Fibroblast of skin of back (primary cell): ENCODE results near the gene SLC6A11.

ENCODE experiments used
- DNase-seq: peaks from one replicate; pipeline ENCODE4 v3.0.0-alpha.2; 2013

The SLC6A11 gene

DNA sequence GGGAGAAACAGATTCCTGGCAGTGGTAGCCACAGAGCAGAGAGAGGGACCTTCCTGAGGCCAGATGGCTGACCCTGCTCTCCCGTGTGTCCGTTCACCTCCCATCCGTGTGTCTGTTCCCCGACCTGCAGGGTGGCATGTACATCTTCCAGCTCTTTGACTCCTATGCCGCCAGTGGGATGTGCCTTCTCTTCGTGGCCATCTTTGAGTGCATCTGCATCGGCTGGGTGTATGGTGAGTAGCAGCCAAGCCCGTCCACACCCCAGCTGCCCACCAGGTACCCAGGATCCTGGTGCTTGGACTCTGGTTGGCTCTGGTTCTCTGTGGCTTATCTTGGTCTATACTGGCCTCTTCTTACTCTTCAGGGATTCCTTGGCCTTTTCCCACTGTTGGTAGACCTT lies 117.0 kb downstream of the SLC6A11 start:
- DNase-seq: no peak

DNA sequence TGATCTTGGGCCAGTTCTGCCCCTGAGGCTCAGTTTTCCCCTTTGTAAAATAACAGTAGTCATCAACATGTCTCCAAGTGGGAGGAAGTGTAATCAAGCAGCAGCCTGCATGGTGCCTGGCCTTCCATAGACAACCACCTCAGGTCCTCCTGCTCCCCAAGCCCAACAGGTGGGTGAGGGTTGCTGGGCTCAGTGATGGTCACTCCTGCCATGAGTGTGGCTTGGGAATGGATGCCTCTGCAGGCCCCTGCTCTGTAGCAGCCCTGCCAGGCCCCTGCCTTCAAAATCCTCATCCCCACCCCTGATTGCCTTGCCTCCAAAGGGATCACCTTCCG lies 117.4 kb downstream of the SLC6A11 start:
- no peak for DNase-seq

DNA sequence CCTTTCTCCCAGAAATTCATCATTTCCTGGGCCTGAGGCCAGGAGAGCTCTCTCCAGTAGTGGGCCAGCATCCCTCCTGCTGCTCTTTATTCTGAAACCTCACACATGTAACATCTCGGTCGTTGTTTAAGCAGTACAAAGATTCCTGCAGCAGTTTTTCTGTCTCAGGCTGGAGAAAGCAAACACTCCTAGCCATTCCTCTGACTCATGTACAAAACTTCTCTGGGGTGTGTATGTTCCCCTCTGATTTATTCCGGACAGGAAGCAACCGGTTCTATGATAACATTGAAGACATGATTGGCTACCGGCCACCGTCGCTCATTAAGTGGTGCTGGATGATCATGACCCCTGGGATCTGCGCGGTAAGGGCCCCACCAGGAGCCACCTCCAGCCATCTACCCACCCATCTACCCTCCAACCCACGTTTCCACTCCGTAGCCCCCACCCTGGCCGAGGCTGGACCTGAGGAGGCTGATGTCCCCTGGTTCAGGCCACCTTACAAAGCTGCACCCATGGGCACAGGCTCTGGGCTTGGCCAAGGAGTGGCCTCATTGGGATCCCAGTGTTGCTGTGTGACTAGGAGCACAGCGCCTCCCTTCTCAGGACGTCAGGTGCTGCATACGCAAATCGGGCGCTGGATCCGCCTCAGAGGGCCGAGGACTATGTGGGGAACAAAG lies 117.9 kb downstream of the SLC6A11 start:
- DNase-seq: peak; percentile 83

DNA sequence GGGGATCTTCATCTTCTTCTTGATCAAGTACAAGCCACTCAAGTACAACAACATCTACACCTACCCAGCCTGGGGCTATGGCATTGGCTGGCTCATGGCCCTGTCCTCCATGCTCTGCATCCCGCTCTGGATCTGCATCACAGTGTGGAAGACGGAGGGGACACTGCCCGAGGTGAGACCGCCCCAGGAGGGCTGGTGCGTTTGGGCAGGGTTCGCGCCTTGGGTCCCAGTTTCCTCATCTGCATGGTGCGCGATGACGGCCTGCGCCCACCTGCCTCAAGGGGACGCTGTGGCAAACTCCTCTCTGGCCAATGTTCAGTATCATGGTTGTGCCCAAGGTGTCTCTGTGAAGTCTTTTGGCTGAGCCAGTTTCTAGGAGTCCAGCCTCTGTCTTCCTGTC lies 119.0 kb downstream of the SLC6A11 start:
- DNase-seq: no peak

DNA sequence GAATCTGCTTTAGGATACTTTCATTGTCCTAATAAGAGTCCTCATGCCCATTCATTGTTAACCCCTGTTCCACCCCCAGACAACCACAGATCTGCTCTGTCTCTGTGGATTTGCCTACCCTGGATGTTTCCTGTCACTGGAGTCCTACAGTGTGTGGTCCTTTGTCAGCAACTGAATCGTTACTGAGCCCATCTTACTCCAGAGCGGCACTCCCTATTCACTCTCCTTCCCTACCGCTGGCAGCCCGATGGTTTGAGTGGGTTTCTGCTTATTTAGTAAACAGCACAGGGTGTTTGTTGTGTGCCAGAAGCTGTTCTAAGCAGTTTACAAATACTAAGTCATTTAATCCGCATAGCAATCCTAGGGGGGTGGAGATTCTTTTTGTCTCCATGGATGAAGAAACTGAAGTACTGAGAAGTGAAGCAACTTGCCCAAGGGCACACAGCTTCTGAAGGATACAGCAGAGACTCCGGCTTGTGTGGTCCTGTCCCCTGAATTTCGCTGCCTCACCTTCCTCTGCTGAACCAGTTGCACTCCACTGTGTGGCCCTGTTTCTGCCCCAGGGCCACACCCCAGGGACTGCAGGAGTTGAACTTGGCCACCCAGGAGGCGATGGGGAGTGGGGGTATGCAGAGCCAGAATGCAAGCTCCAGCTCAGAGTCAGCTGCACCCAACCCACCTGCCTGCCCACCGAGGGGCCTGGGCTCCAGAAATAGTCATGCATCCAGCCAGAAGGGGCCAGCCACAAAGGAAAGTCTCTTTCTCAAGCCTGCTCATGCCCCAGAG lies 120.0 kb downstream of the SLC6A11 start:
- DNase-seq: no peak

DNA sequence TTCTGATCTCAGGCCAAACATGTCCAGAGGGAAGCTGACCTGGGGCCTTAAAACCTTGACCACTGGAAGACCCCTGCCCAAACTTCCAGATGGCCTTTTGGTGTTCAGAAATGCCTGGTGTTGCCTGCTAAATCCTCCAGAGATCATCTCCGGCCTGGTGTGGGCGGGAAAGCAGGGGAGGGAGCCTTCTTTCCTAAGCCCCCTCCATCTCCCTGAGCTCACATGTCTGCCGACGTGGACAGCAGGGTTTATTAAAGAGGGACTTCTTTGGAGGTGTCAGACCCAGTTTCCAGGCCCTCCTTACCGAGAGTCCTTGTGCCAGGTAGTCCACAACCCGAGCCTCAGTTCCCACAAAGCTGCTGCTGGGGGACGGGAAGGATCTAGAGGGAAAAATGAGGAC lies 120.7 kb downstream of the SLC6A11 start:
- DNase-seq: no peak

DNA sequence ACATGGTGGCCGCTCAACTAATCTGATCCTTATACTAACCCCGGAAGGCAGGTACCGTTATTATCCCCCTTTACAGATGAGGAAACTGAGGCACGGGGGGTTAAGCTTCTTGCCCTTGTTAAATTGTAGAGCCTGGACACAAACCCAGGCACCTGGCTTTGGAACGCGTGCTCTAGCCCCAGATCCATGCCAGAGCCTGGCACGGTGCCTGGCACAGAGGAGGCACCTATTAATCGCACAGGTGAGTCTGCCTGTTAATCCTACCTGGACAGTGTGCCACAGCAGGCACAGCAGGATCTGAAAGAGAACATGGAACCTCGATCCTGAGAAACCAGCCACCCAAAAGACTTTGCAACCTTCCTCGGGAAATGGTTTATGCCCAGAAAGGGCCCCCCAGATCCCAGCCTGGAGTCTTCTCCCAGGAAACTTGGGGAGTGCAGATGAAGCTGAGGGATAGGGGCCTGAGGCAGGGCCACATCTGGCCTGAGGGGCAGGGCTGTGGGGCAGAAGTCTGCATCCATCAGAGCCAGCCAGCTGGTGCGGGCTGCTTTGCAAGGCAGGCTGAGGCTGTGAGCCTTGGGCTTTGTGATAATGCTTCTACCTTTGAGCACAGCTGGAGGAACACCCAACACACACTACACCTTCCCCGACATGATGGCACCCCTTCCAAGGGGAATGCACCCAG lies 121.3 kb downstream of the SLC6A11 start:
- DNase-seq: no peak

DNA sequence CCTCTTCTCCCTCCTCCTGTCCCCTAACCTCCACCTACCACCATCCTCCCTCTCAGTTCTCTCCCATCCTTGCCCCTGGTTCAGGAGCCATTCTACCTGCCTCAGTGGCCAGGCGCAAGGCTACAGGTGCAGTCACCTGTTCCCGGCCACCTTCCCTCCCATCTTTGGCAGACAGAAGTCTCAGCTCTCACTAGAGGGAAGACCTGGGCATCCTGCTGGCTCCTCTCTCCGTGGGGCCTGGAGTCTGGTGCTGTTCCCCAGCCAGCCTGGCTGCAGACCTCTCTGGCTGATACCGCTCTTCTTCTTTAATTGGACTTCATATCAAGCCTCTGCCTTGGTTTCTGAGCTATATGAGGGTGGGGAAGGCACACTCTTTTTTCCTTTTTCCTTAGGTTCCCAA lies 123.5 kb downstream of the SLC6A11 start:
- DNase-seq: no peak

DNA sequence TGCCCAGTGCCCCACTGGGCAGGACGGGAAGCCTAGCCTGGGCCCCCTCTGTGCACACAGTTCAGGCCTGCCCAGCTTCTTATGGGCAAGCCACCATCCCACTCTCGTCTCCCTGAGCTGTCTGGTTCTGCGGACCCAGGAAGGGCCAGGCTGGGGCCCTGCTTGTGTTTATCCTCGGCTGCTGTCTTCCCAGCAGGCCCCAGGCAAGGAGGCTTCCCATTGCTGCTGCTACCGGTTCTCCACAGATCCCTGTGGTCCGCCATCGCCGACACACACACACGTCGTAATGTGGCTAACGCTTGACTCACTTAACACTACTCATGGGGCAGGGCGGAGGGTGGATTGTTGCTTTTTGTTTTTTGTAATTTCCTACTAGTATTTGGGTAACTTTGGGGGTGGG lies 124.1 kb downstream of the SLC6A11 start:
- peak; percentile 4 for DNase-seq

DNA sequence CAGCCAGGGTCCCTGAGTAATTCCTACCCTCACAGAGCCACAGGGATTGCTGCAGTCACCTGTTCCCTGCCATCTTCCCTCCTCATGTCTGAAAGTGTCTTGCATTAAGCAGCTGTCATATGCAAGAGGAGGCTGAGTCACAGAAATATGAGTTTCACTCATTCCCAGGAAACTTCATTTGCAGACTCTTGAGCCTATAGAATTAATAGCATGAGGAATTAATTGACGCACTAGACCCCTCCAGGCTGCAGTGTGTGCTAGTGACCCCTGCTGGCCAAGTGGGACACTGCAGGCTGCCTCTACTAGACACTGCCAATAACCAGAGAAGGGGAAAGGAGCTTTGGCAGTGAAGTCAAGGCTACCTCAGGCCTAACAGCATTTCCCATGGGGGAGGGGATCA lies 125.9 kb downstream of the SLC6A11 start:
- peak; percentile 11 for DNase-seq

DNA sequence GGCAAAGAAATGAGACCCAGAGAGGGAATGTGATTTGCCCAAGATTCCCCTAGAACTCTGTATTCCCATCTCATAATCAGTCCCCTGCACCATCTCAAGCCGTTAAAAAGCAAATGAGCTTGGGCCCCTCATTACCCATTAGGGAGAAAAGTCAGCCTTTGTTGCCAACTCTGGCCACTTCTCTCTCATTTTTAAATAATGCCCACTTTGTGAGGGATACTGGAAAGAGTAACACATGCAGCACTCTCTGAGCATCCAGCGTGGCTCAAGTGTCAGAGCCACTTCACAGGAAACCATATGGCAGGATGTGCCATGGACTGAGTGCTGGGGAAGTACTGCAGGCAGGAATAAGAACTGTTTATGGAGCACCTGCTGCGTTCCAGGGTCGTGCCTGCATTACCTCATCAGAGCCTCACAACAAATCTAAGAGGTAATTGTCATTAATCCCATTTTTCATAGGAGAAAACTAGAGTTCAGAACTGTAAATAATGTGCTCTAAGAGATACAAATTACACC lies 126.7 kb downstream of the SLC6A11 start:
- no peak for DNase-seq

DNA sequence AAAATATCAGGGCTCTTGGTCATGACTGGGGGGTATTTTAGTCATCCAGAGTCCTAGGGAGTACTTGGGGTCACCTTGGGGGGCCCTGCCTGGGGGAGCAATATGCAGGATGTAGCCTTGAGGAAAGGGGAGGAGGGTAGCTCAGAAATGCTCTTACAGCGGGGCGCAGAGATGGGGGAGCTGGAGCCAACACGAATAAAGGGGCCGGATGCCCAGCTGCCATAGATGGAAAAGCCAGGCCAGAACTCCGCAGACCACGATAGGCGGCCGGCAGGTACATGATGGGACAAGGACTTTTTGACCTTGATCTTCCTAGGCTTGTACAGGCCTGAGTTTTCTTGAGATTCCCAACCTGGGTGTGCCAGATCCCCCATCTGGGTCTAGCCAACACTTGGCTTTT lies 128.8 kb downstream of the SLC6A11 start:
- DNase-seq: no peak

DNA sequence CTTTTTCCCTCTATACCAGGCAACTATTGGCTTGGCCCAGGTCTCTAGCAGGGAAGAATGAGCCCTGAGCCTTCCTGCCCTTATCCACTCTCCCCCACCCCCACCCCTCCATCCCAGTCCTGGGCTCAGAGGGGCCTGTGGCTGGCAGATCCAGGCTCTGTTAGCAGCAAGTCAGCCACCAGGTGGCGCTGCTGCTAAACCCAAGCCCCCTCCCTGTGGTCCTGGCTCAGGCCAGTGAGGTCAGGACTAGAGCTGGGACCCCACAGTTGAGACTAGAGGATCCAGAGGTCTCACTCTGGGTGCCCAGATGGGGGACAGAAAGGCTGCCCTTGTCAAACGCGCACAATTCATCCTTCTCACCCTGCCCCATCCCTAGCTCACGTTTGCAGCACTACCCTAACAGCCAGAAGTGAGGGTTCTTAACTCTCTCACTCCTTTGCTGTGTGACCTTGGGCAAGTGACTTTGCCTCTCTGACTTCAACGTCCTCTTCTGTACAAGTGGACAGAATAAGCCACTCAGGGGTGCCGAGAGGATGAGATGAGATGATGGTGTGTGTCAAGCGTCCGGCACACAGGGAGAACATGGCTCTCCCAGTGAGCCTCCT lies 129.8 kb downstream of the SLC6A11 start:
- peak; percentile 45 for DNase-seq

DNA sequence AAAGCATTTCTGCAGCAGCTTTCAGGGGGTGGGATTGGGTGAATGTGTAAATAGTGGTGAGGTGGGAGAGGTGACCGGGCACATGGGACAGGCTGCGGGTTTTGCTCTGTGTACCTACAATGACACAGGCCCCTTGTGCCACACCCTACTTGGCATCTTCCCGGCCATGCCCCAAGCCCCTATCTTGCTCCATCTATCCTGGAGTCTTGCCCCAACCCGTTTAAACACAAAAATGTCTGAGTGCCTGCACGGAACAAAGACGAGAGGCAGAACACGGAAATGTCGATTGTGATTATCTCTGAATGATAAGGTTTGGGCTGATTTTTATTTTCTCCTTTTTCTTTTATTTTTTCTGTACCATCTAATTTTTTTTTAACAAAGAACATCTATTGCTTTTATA lies 130.5 kb downstream of the SLC6A11 start:
- DNase-seq: no peak

DNA sequence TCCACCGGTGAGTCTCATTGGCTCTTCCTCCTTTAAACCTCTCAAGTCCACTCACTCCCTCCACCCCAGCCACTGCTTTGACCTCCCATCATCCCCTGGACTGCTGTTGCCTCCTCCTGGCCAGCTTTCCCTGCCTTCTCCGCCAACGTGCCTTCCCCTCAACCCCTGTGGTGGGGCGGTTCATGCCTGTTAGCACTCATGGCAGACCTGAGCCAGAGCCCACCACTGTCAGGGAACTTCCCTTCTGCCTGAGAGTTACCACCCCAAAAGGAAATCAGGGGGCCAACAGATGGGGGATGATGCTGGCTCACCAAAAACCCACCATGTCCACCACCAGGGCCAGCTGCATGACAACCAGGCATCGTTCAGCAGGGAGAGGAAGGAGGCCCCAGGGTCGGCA lies 132.3 kb downstream of the SLC6A11 start:
- no peak for DNase-seq

DNA sequence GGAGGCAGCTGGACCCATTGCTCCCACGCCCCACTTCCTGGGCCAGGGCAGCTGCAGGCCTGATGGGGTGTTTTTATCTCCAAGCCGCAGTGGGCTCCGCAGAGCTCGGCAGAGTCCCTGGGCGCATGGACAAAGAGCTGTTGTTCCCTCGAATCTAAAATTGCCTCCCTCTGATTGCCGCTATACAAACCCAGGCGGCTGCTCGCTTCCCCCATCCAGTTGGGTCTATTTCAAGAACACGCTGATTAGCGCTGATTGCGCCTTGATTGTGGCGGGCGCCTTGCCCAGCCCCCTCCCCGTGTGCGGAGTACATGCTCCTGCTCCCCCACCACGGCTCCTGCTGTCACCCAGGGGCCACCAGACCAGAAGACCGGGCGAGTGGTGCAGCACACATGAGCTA lies 133.2 kb downstream of the SLC6A11 start:
- DNase-seq: no peak

DNA sequence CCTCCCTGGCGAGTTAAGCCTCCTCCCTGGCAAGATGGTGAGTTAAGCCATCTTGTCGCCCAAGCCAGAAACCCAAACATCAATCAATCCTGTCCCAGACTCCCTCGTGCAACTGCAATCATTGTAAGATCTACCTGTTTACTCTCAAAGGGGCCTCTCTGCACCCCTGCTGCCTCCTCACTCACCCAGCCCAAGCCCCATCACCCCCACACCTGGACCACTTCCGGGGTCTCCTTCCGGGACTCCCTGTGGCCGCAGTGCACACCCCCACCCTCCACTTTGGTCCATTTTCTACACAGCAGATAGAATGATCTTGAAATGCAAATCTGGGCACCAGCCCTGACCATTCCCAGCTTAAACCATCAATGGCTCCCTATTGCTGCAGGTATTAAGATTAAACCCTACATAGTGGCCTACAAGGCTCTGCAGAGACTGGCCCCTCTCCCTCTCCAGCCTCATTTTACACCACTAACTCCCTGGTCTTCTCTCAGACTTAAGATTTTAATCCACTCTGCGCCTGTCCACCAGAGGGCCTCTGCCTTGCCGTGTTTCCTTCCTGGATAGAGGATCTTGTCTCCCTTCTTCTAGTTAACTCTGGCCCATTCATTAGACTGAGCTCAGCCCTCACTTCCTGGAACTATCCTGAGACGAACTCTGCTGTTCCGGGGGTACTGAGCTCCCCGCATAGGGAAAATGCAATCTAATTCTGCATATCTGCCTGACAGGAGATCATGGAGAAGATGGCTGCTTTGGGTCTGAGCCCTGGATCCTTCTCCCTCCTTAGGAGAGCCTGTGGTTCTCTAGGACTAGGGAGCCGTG lies 134.7 kb downstream of the SLC6A11 start:
- DNase-seq: peak; percentile 44

DNA sequence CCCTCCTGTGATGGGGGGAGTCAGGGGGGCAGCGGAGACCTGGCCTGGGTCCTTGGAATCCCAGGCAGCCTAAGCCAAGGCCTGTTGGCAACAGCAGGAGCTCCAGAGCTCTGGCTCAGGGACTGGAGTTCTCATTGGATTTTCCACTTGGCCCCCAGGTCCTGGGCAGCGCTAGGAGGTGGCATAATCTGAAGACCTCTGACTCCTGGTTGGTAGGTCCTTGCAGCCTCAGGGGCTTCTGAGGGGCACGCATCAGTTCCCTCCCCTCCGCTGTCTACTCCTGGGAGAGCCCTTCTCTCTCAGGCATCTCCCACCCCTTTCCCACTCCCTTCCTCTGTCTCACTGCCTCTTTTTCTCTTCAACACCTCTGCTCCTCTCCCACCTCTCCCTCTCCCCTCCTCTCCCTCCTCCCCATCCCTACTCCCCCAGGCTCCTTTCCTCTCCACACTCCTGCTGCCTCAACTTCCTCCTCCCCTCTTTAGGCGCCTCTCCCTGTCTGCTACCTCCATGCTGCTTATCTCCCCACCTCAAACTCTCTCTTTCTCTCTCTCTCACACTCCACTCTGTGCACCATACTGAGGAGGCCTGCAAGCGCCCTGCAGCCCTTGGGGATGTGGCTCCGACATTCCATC lies 135.4 kb downstream of the SLC6A11 start:
- no peak for DNase-seq

DNA sequence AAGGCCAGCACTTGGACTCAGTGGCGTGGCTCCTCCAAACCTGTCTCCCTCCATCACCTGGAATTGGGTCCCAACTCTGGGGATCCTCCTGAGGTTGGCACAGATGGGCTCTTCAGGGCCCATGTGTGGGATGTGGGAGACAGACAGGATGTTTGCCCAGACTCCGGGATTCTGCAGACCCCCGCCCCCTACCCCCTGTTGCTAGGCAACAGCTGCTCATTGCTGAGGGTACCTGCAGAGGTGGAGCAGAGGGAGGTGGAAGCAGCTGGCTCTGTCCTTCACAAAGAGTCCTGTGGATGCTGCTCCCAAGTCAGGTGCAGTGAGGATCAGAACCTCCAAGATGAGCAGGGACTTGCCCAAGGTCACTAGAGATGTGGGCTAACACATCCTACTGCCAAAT lies 136.5 kb downstream of the SLC6A11 start:
- no peak for DNase-seq

DNA sequence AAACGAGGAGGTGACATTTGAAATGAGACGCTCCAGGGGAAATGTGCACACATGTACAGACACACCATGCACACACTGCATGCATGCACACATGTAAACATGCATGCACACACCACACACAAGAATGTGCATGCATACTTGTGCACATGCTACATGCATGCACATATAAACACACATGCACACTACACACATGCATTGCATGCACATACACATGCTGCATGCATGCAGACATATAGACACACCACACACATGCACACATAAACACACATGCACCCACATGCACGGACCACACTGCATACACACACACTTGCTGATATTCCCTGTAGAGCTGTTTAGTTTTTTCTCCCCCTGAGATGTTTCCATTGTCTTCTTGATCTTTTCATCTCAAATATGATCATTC lies 138.7 kb downstream of the SLC6A11 start:
- no peak for DNase-seq

DNA sequence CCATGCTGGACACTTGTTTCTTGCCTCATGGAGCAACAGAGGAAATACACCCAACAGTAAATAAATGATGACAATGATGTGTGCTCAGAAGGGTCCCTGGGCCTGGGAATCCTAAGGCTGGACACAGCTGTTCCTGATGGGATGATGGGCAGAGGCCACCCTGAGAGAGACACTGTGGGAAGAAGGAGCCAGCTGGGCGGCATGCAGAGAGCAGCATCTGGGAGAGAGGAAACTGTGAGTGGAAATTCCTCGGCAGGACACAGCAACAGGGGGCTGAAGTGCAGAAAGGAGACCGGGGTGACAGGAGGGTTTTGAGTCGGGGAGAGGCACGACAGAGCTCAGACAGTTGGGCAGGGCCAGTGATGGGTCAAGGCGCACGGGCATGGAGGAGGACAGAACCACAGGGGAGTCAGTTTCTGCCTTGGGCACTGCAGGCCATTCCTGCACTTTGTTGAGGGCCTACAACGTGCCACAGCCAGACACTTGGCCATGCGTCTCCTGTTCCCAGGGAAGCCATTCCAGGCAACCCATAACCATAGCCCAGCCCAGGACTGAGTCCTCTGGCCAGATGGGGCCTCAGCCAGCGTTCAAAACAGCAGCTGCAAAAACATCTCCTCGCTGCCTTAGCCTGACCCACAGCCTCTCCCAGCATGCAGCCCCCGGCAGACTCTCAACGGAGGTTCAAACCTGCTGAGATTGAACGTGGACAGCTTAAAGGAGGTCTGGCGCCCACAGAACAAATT lies 139.9 kb downstream of the SLC6A11 start:
- no peak for DNase-seq
